A549 (cell line): ENCODE data around the gene B3GNT3. TPM values are rescaled to one million over a fixed set of nuclear protein-coding genes. Genes with fewer than 3 reads are reported as not detected.

Experiments used
- BHLHE40 ChIP-seq: IDR thresholded peaks from 2 replicates; pipeline ENCODE4 v1.6.1; 2012; ENCODE audit warnings: low read depth, low read length, inconsistent platforms
- CEBPB ChIP-seq, 2 experiments: fragments of >200 bp in 1 of 2; sonication (Bioruptor Twin) in 1 of 2; formaldehyde crosslinking in 1 of 2; IDR thresholded peaks; 2 replicates each; pipeline ENCODE4 v1.6.1; 2012 to 2016
- CHD2 ChIP-seq: fragments of 150-350 bp; IDR thresholded peaks from 2 replicates; pipeline ENCODE4 v1.6.1; 2014; ENCODE audit warnings: low read length; ENCODE audit not compliant: partially characterized antibody
- CHD4 ChIP-seq: fragments of 200-600 bp; sonication (generic); IDR thresholded peaks from 2 replicates; pipeline ENCODE4 v1.6.1; 2016; ENCODE audit warnings: antibody characterized with exemption, mild to moderate bottlenecking, borderline replicate concordance
- EHF ChIP-seq: fragments of 250-450 bp; sonication (Bioruptor Pico); IDR thresholded peaks from 2 replicates; pipeline ENCODE4 v1.5.0; 2020; ENCODE audit warnings: mild to moderate bottlenecking
- EHMT2 ChIP-seq: fragments of 200-600 bp; sonication (generic); IDR thresholded peaks from 2 replicates; pipeline ENCODE4 v1.6.1; 2016; ENCODE audit warnings: antibody characterized with exemption, low read depth, mild to moderate bottlenecking, moderate library complexity
- ELK1 ChIP-seq: fragments of 150-350 bp; IDR thresholded peaks from 2 replicates; pipeline ENCODE4 v1.6.1; 2014; ENCODE audit warnings: low read depth, mild to moderate bottlenecking, low read length
- EP300 ChIP-seq, 2 experiments: fragments of >200 bp; sonication (Bioruptor Twin); formaldehyde crosslinking; IDR thresholded peaks; 2 replicates in 1 of 2; 3 replicates in 1 of 2; pipeline ENCODE4 v1.6.1; 2016 to 2017
- ESRRA ChIP-seq: fragments of 150-350 bp; IDR thresholded peaks from 2 replicates; pipeline ENCODE4 v1.6.1; 2014; ENCODE audit warnings: mild to moderate bottlenecking, low read length, borderline replicate concordance
- FOSB ChIP-seq: fragments of 250-450 bp; sonication (Bioruptor Pico); IDR thresholded peaks from 2 replicates; pipeline ENCODE4 v1.5.0; 2020; ENCODE audit warnings: mild to moderate bottlenecking, moderate library complexity
- FOXS1 ChIP-seq: fragments of 250-450 bp; sonication (Bioruptor Pico); IDR thresholded peaks from 2 replicates; pipeline ENCODE4 v1.5.0; 2020; ENCODE audit warnings: mild to moderate bottlenecking, moderate library complexity
- HDAC2 ChIP-seq: fragments of 200-600 bp; sonication (generic); IDR thresholded peaks from 2 replicates; pipeline ENCODE4 v1.6.1; 2016
- HOXA7 ChIP-seq: fragments of 250-450 bp; sonication (Bioruptor Pico); IDR thresholded peaks from 2 replicates; pipeline ENCODE4 v1.5.0; 2020; ENCODE audit warnings: mild to moderate bottlenecking, moderate library complexity
- JUN ChIP-seq, 2 experiments: fragments of >200 bp; sonication (Bioruptor Twin); formaldehyde crosslinking; IDR thresholded peaks; 2 replicates in 1 of 2; 3 replicates in 1 of 2; pipeline ENCODE4 v1.6.1; 2016 to 2017
- JUNB ChIP-seq: fragments of >200 bp; sonication (Bioruptor Twin); formaldehyde crosslinking; IDR thresholded peaks from 2 replicates; pipeline ENCODE4 v1.6.1; 2016
- KDM1A ChIP-seq: fragments of 200-600 bp; sonication (generic); IDR thresholded peaks from 2 replicates; pipeline ENCODE4 v1.6.1; 2016; ENCODE audit warnings: low read depth, mild to moderate bottlenecking
- KDM5A ChIP-seq: fragments of 200-600 bp; sonication (generic); IDR thresholded peaks from 2 replicates; pipeline ENCODE4 v1.6.1; 2016; ENCODE audit warnings: antibody characterized with exemption, mild to moderate bottlenecking
- MAFK ChIP-seq: fragments of 450-650 bp; IDR thresholded peaks from 2 replicates; pipeline ENCODE4 v1.6.1; 2014; ENCODE audit not compliant: partially characterized antibody
- NFE2L2 ChIP-seq: fragments of 150-350 bp; conservative IDR thresholded peaks from 2 replicates; pipeline ENCODE4 v1.6.1; 2014; ENCODE audit warnings: low read length
- NPAS2 ChIP-seq: fragments of 250-450 bp; sonication (Bioruptor Pico); IDR thresholded peaks from 2 replicates; pipeline ENCODE4 v1.8.0; 2022; ENCODE audit warnings: mild to moderate bottlenecking, moderate library complexity, borderline replicate concordance
- NR3C1 ChIP-seq: fragments of >200 bp; sonication (Bioruptor Twin); formaldehyde crosslinking; IDR thresholded peaks from 3 replicates; pipeline ENCODE4 v1.6.1; 2017
- PBX3 ChIP-seq: IDR thresholded peaks from 2 replicates; pipeline ENCODE4 v1.6.1; 2012
- PHF8 ChIP-seq: fragments of 200-600 bp; sonication (generic); IDR thresholded peaks from 2 replicates; pipeline ENCODE4 v1.6.1; 2016; ENCODE audit warnings: low read depth, mild to moderate bottlenecking, antibody characterized with exemption, moderate library complexity, borderline replicate concordance
- POLR2AphosphoS2 ChIP-seq: conservative IDR thresholded peaks from 2 replicates; pipeline ENCODE4 v1.6.1; 2012; ENCODE audit warnings: low read length, improper control_type of control experiment, inconsistent platforms
- RAD21 ChIP-seq, 2 experiments: fragments of >200 bp in 1 of 2; sonication (Bioruptor Twin) in 1 of 2; formaldehyde crosslinking in 1 of 2; IDR thresholded peaks in 1 of 2; conservative IDR thresholded peaks in 1 of 2; 2 replicates in 1 of 2; 3 replicates in 1 of 2; pipeline ENCODE4 v1.6.1; 2012 to 2018; ENCODE audit warnings: inconsistent platforms in 1 of 2
- RARB ChIP-seq: fragments of 250-450 bp; sonication (Bioruptor Pico); IDR thresholded peaks from 2 replicates; pipeline ENCODE4 v1.8.0; 2021; ENCODE audit warnings: mild to moderate bottlenecking, moderate library complexity
- RNF2 ChIP-seq: fragments of 200-600 bp; sonication (generic); IDR thresholded peaks from 2 replicates; pipeline ENCODE4 v1.6.1; 2016; ENCODE audit warnings: low read depth, mild to moderate bottlenecking, antibody characterized with exemption, moderate library complexity, borderline replicate concordance
- SMC3 ChIP-seq: fragments of >200 bp; sonication (Bioruptor Twin); formaldehyde crosslinking; IDR thresholded peaks from 3 replicates; pipeline ENCODE4 v1.6.1; 2018; ENCODE audit warnings: inconsistent platforms
- TFCP2L1 ChIP-seq: fragments of 250-450 bp; sonication (Bioruptor Pico); IDR thresholded peaks from 2 replicates; pipeline ENCODE4 v1.5.0; 2021; ENCODE audit warnings: mild to moderate bottlenecking
- ZFP36 ChIP-seq: fragments of 450-650 bp; IDR thresholded peaks from 2 replicates; pipeline ENCODE4 v1.6.1; 2014; ENCODE audit warnings: borderline replicate concordance; ENCODE audit not compliant: partially characterized antibody
- ZNF302 ChIP-seq: fragments of 250-450 bp; sonication (Bioruptor Pico); IDR thresholded peaks from 2 replicates; pipeline ENCODE4 v1.9.0; 2021; ENCODE audit warnings: inconsistent platforms, mild to moderate bottlenecking, moderate library complexity
- ZSCAN20 ChIP-seq: fragments of 250-450 bp; sonication (Bioruptor Pico); IDR thresholded peaks from 2 replicates; pipeline ENCODE4 v1.8.0; 2022; ENCODE audit warnings: mild to moderate bottlenecking, moderate library complexity
- polyA plus RNA-seq, 4 experiments: library from polyadenylated mRNA; depleted of rRNA in 3 of 4; stranded (reverse); fragments of >200 nt; fragmentation: RNase III in 1 of 4; extraction: RNeasy Plus Mini Kit Qiagen cat#74134 plus additional on column Dnase treatment in 1 of 4; gene quantifications; 2 replicates in 3 of 4; 3 replicates in 1 of 4; pipeline ENCODE4 v1.2.3, GENCODE V29; 2011 to 2017
- TF ChIP-seq, protein P1 (sequence below): fragments of 200-600 bp; sonication (generic); IDR thresholded peaks from 2 replicates; pipeline ENCODE4 v1.6.1; 2016; ENCODE audit warnings: antibody characterized with exemption, mild to moderate bottlenecking, moderate library complexity
- TF ChIP-seq, protein P2 (sequence below): fragments of >200 bp; sonication (Bioruptor Twin); formaldehyde crosslinking; IDR thresholded peaks from 3 replicates; pipeline ENCODE4 v1.6.1; 2016
- TF ChIP-seq, protein P3 (sequence below): fragments of 250-450 bp; sonication (Bioruptor Pico); IDR thresholded peaks from 2 replicates; pipeline ENCODE4 v1.5.0; 2020; ENCODE audit warnings: low read depth, mild to moderate bottlenecking, moderate library complexity

Gene B3GNT3
- polyA plus RNA-seq, 2 of the 4 experiments (the other 2 are of a cell fraction): 2.4 to 2.7 TPM

- no peak for TF ChIP-seq ELK1
- no peak for TF ChIP-seq SMC3
- no peak for TF ChIP-seq FOSB (CRISPR knock-in tag)
- TF ChIP-seq MAFK: no peak
- TF ChIP-seq CHD4: no peak
- no peak for TF ChIP-seq RARB (CRISPR knock-in tag)
- TF ChIP-seq ESRRA: no peak
- TF ChIP-seq EHMT2: no peak
- TF ChIP-seq RAD21 (conservative IDR thresholded peaks at IDR 0.05 in 1 of 2, IDR thresholded peaks at IDR 0.05 in 1 of 2): no peak
- TF ChIP-seq NR3C1: no peak
- TF ChIP-seq KDM5A: no peak
- no peak for TF ChIP-seq HDAC2
- TF ChIP-seq, protein P1, sequence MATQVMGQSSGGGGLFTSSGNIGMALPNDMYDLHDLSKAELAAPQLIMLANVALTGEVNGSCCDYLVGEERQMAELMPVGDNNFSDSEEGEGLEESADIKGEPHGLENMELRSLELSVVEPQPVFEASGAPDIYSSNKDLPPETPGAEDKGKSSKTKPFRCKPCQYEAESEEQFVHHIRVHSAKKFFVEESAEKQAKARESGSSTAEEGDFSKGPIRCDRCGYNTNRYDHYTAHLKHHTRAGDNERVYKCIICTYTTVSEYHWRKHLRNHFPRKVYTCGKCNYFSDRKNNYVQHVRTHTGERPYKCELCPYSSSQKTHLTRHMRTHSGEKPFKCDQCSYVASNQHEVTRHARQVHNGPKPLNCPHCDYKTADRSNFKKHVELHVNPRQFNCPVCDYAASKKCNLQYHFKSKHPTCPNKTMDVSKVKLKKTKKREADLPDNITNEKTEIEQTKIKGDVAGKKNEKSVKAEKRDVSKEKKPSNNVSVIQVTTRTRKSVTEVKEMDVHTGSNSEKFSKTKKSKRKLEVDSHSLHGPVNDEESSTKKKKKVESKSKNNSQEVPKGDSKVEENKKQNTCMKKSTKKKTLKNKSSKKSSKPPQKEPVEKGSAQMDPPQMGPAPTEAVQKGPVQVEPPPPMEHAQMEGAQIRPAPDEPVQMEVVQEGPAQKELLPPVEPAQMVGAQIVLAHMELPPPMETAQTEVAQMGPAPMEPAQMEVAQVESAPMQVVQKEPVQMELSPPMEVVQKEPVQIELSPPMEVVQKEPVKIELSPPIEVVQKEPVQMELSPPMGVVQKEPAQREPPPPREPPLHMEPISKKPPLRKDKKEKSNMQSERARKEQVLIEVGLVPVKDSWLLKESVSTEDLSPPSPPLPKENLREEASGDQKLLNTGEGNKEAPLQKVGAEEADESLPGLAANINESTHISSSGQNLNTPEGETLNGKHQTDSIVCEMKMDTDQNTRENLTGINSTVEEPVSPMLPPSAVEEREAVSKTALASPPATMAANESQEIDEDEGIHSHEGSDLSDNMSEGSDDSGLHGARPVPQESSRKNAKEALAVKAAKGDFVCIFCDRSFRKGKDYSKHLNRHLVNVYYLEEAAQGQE: no peak
- TF ChIP-seq BHLHE40: no peak
- TF ChIP-seq EHF (CRISPR knock-in tag): no peak
- TF ChIP-seq EP300 (IDR thresholded peaks at IDR 0.05): no peak
- no peak for TF ChIP-seq FOXS1
- TF ChIP-seq ZFP36: no peak
- no peak for TF ChIP-seq NPAS2 (CRISPR knock-in tag)
- no peak for TF ChIP-seq KDM1A
- peak; percentile 92; the same call in 1 of the 2 replicates for TF ChIP-seq RNF2
- TF ChIP-seq, protein P2, sequence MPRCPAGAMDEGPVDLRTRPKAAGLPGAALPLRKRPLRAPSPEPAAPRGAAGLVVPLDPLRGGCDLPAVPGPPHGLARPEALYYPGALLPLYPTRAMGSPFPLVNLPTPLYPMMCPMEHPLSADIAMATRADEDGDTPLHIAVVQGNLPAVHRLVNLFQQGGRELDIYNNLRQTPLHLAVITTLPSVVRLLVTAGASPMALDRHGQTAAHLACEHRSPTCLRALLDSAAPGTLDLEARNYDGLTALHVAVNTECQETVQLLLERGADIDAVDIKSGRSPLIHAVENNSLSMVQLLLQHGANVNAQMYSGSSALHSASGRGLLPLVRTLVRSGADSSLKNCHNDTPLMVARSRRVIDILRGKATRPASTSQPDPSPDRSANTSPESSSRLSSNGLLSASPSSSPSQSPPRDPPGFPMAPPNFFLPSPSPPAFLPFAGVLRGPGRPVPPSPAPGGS: no peak
- peak; percentile 55; the same call in 1 of the 2 replicates for TF ChIP-seq PHF8
- peak in 1 of 2 experiments; percentile 47; a peak in 1 of 5 replicates for TF ChIP-seq JUN (IDR thresholded peaks at IDR 0.05)
- TF ChIP-seq TFCP2L1: no peak
- no peak for TF ChIP-seq CEBPB (IDR thresholded peaks at IDR 0.05)
- TF ChIP-seq, protein P3, sequence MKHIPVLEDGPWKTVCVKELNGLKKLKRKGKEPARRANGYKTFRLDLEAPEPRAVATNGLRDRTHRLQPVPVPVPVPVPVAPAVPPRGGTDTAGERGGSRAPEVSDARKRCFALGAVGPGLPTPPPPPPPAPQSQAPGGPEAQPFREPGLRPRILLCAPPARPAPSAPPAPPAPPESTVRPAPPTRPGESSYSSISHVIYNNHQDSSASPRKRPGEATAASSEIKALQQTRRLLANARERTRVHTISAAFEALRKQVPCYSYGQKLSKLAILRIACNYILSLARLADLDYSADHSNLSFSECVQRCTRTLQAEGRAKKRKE (CRISPR knock-in tag): peak; percentile 45; the same call in 1 of the 2 replicates
- no peak for TF ChIP-seq PBX3
- TF ChIP-seq JUNB: no peak
- no peak for TF ChIP-seq ZNF302
- TF ChIP-seq ZSCAN20 (CRISPR knock-in tag): no peak
- TF ChIP-seq NFE2L2: no peak
- no peak for TF ChIP-seq POLR2AphosphoS2
- no peak for TF ChIP-seq HOXA7 (CRISPR knock-in tag)
- no peak for TF ChIP-seq CHD2
Observed at GRCh38 chr19:17841810-17842662, 47.1 kb downstream of the B3GNT3 start (continued).
